Measurements from ENCODE around the gene TAGLN.

TAGLN gene

DNA sequence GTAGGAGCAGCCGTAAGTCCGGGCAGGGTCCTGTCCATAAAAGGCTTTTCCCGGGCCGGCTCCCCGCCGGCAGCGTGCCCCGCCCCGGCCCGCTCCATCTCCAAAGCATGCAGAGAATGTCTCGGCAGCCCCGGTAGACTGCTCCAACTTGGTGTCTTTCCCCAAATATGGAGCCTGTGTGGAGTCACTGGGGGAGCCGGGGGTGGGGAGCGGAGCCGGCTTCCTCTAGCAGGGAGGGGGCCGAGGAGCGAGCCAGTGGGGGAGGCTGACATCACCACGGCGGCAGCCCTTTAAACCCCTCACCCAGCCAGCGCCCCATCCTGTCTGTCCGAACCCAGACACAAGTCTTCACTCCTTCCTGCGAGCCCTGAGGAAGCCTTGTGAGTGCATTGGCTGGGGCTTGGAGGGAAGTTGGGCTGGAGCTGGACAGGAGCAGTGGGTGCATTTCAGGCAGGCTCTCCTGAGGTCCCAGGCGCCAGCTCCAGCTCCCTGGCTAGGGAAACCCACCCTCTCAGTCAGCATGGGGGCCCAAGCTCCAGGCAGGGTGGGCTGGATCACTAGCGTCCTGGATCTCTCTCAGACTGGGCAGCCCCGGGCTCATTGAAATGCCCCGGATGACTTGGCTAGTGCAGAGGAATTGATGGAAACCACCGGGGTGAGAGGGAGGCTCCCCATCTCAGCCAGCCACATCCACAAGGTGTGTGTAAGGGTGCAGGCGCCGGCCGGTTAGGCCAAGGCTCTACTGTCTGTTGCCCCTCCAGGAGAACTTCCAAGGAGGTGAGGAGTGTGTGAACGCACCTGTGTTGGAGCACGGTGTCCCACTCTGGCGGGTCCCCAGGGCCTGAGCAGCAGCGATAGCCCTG lies at the start of gene TAGLN:
Gene TAGLN (plus strand): TSS at position 318 of the 863 bp plus-strand sequence. CDS start 3,644 bp downstream, outside the sequence.
- peak; percentile 43 for DNase-seq (ENCODE audit: low spot score)

GRCh38 chr11:117152066-117152465 lies 47.1 kb upstream of the TAGLN start:
- DNase-seq (ENCODE audit: low spot score) = no peak

GRCh38 chr11:117154468-117154867 lies 44.7 kb upstream of the TAGLN start:
- no peak for DNase-seq (ENCODE audit: low spot score)

GRCh38 chr11:117157507-117157906 lies 41.7 kb upstream of the TAGLN start:
- DNase-seq (ENCODE audit: low spot score) = no peak

GRCh38 chr11:117159892-117160291 lies 39.3 kb upstream of the TAGLN start:
- DNase-seq (ENCODE audit: low spot score) = no peak

DNA sequence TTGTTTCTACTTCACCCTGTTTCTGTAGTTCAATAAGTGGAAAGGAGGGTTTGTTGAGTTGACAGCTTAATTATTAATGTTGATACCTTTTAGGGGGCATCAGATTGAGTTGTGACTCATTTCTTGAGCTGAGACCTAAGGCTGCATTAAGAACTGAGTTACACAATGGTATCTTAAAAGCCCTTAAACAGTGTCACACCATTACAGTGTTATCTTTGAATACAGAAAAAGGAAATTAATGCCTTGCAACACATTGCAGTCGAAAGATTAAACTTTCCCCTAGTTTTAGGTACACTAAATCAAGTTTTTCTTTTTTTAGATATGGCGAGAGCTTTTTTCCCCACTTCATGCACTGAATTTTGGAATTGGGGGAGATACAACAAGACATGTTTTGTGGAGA lies 38.3 kb upstream of the TAGLN start:
- DNase-seq (ENCODE audit: low spot score) = no peak

- no peak for DNase-seq (ENCODE audit: low spot score)
Measured at GRCh38 chr11:117166491-117166890, 32.7 kb upstream of the TAGLN start.

DNA sequence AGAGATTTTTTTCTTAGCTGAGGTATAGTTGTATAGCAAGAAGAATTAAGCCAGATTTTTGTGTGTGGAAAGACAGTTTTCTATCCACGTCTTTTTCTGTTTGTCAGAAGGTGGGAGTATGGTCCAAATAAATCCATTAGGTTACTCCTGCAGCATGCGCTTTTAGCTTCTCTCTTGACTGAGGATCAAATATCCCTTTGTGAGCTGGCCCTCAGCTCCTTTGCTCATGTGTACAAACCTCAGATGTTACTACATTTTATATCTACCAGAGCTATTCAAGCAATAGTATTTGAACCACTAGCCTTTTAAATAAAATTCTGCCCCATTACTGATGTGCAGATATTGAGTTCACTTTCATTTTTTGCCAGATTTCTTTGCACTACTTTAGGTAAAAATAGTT lies 29.4 kb upstream of the TAGLN start:
- DNase-seq (ENCODE audit: low spot score) = no peak

- DNase-seq (ENCODE audit: low spot score) = no peak
Measured at GRCh38 chr11:117170210-117170609, 29.0 kb upstream of the TAGLN start.

DNA sequence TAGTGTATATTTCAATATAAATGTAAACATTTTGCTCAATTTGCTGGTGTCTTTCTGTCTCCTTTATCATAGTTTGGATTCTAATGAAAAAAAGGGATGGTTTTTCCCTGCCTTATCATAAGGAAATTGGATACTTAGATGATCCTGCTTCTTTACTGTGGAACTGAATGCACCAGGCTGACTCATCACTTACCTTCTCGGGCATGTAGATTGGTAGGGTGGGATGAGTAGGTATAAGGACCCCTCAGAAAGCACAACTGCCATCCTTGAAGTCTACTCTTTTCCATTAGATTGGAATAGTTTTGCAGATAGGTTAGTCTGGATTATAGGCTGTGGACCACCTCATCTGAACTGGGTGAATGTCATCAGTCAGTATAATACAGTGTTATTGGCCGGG lies 28.2 kb upstream of the TAGLN start:
- DNase-seq (ENCODE audit: low spot score) = no peak

DNA sequence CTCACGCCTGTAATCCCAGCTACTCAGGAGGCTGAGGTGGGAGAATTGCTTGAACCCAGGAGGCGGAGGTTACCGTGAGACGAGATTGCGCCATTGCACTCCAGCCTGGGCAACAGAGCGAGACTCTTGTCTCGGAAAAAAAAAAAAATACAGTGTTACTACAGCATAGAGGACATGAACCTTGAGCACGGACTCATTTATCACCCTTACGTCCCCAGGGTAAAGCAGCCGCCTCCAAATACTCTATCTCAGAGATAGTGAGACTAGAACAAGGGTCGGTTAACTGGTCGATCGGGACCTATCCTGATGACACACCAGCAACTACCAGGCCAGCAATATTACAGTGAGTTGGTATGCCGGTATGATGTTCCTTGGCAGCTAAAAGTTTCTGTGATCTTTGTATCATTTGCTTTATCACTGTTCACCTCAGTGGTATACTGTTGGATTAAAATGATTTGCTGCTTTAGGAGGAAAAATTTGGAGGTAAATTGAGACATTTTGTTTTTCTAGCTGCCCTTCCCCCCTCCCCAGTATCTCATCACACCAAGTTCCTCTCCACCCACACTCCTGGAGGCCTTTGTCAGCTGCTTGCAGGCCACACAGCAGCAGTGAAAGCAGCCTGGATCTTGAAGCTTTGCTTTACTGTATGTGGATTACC lies 27.6 kb upstream of the TAGLN start:
- no peak for DNase-seq (ENCODE audit: low spot score)

GRCh38 chr11:117172724-117173421 lies 26.3 kb upstream of the TAGLN start:
- DNase-seq (ENCODE audit: low spot score) = no peak

GRCh38 chr11:117175104-117175503 lies 24.1 kb upstream of the TAGLN start:
- DNase-seq (ENCODE audit: low spot score) = peak; percentile 11

DNA sequence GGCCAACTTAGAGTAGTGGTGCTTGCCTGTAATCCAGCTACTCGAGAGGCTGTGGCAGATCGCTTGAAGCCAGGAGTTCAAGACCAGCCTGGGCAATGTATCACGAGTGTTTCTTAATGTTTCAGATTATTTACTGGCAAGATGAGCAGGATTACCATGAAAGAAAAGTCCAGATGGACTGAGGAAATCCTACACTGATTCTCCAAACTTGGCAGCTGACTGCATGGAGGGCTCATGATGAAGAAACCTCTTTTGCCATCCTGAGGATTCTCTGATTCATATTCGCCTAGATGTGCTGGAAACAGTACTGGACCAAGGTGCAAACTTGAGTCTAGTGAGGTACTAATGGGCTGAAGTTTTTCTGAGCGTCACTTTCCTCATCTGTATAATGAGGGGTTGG lies 23.4 kb upstream of the TAGLN start:
- DNase-seq (ENCODE audit: low spot score) = no peak

GRCh38 chr11:117176186-117176585 lies 23.0 kb upstream of the TAGLN start:
- no peak for DNase-seq (ENCODE audit: low spot score)

DNA sequence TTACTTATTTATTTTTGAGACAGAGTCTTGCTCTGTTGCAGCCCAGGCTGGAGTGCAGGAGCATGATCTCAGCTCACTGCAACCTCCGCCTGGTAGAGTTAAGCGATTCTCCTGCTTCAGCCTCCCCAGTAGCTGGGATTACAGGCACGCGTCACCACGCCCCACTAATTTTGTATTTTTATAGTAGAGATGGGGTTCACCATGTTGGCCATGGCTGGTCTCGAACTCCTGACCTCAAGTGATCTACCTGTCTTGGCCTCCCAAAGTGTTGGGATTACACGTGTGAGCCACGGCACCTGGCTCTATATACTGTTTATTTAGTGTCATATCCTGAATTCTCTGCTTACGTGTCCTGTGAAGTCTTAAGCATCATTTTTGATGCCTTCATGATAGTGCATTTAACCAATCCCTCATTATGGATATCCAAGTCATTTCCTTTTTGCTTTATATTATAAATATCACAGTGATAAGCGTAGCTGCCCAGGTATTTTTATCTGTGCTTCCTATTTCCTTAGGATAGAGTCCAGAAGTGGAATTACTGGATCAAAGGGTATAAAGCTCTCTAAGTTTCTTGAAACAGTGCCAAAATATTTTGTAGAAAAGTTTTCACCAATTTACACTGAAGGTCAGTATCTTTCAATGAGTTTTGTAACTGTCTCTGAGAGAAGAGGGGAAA lies 21.5 kb upstream of the TAGLN start:
- DNase-seq (ENCODE audit: low spot score) = no peak

GRCh38 chr11:117178210-117179034 lies 20.7 kb upstream of the TAGLN start, which contains the start of gene SIDT2:
Gene SIDT2 (plus strand): TSS chr11:117178743. CDS start chr11:117179264, 521 bp downstream.
- peak; percentile 93 for DNase-seq (ENCODE audit: low spot score)

DNA sequence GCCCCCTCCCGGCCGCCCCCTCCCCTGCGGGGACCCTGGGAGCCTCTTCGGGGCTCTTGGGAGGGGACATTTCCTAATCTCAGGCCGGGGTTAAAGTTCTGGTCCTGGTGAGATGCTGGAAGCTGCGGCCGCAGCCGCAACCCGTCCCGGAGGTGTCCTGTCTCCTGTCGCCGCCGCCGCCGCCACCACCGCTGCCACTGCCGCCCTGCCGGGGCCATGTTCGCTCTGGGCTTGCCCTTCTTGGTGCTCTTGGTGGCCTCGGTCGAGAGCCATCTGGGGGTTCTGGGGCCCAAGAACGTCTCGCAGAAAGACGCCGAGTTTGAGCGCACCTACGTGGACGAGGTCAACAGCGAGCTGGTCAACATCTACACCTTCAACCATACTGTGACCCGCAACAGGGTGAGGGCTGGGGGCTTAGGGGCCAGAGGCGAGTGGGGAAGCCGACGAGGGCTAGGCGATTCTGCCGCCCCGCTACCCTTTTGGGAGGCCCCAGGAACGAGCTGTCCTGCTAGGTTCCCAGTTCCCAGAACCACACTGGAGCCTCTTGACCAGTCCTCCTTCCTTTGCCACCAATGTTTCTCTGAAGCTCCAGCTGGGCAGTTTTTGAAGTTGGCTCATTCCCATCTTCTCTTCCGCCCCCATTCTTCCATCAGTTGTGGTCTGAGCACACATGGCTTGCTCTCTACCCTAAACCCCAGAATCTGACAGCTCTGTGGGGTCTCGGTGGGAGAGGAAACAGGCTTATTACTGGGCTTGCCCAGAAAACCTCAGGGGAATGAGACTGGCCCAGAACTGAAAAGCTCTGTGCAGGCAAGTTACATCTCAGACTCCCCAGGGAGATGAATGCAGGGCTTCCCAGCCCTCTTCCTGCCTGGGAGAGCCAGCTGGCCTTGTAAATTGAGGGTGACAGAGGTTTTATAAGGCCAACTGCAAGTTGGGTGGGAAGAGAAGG lies 19.8 kb upstream of the TAGLN start:
- DNase-seq (ENCODE audit: low spot score) = peak; percentile 71

- no peak for DNase-seq (ENCODE audit: low spot score)
Measured at GRCh38 chr11:117180020-117180419, 19.1 kb upstream of the TAGLN start.
